Lower lobe of right lung (tissue), 2 donors: ENCODE measurements around the gene ZBTB12. TPM values are rescaled to one million over a fixed set of nuclear protein-coding genes. Genes with fewer than 3 reads are reported as not detected.

ENCODE experiments used
- ATAC-seq, 2 donors: fragments of 200-7000 bp; cut with Tn5 transposase; one replicate each; pipeline ENCODE4 v1.9.1; 2020 to 2022; ENCODE audit warnings: mild to moderate bottlenecking in 2 of 2, moderate library complexity in 2 of 2
- DNase-seq: peaks from one replicate; pipeline ENCODE4 v3.0.0-alpha.2; 2020
- H3K27ac ChIP-seq: fragments of 200-600 bp; one replicate; pipeline ENCODE4 v1.8.0; 2022
- H3K27me3 ChIP-seq: fragments of 200-600 bp; one replicate; pipeline ENCODE4 v1.8.0; 2022; ENCODE audit warnings: low read depth
- H3K36me3 ChIP-seq: fragments of 200-600 bp; one replicate; pipeline ENCODE4 v1.8.0; 2022; ENCODE audit warnings: mild to moderate bottlenecking
- H3K4me1 ChIP-seq: fragments of 200-600 bp; one replicate; pipeline ENCODE4 v1.8.0; 2022
- H3K4me3 ChIP-seq: fragments of 200-600 bp; one replicate; pipeline ENCODE4 v1.8.0; 2022; ENCODE audit warnings: mild to moderate bottlenecking
- H3K9me3 ChIP-seq: fragments of 200-600 bp; one replicate; pipeline ENCODE4 v1.8.0; 2022
- CTCF ChIP-seq: fragments of 200-600 bp; IDR thresholded peaks from one replicate; pipeline ENCODE4 v1.8.0; 2022; ENCODE audit warnings: antibody characterized with exemption, mild to moderate bottlenecking
- intact Hi-C: fragments of 100-400 bp; cut with DNase I; formaldehyde crosslinking; loops from one replicate; pipeline ENCODE4 v1.11.0; 2022
- total RNA-seq: library from RNA; stranded (reverse); fragmentation: NEBNext Ultra II Directional; extraction: Animal tissue kit (Norgen Biotek cat#: 25700); gene quantifications from one replicate; pipeline ENCODE4 v1.2.1, GENCODE V29; 2021
- donor health status: DM: no; HTN: yes; CAD: no; lungs with severe emphysema.

The ZBTB12 gene
- total RNA-seq, 1 donor from 2014 or later, result 5.1 TPM

DNA sequence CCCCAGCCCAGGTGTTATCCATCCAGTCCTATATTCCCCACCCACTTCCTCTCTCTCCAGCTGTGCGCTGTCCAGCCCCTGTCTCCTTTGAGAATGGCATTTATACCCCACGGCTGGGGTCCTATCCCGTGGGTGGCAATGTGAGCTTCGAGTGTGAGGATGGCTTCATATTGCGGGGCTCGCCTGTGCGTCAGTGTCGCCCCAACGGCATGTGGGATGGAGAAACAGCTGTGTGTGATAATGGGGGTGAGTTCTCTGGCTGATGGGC, 26.7 kb upstream of the ZBTB12 start:
- Histone ChIP-seq H3K9me3 (no peaks in the 10 kb centered on the region), H3K27ac (peak overlapping the region; percentile 76)
- DNase-seq, result no peak

DNA sequence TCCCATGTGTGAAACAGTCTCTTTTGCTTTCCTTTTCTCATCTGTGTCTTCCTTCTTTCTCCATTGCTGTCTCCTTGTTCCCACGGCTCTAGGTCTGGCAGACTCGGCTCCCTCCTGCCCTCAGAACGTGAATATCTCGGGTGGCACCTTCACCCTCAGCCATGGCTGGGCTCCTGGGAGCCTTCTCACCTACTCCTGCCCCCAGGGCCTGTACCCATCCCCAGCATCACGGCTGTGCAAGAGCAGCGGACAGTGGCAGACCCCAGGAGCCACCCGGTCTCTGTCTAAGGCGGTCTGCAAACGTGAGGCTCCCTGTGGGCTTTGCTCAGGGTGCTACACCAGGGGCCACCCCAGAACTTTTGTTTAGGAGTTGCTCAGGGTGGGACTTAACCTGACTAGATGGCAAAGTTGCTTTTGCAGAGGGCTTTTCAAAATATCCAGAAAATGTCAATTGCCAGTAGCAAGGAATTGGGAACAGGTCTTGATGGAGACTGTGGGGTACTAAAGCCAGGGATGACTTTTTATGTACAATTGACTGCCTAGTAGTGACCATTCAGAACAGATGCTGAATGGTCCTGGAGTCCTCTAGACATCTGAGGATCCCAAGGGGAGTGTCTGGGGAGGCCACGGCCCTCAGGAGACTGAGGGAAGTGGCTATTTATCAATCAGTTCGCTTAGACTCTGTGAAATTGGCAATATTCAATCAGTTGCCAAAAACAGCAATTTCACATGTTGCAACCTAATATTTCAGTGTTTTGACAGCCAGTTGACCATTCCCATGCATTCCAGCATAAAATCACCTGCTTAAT, 26.2 kb upstream of the ZBTB12 start:
- peak overlapping the region; percentile 76 for H3K27ac ChIP-seq
- H3K4me3 ChIP-seq, result peak overlapping the region; percentile 58
- no peaks in the 10 kb centered on the region for H3K27me3 ChIP-seq
- DNase-seq, result no peak
- intact Hi-C loops, result no loop called here
- ATAC-seq, result peak; percentile 25 to 40
- H3K4me1 ChIP-seq, result peaks cover 11% of the 10 kb centered on the region
- TF ChIP-seq CTCF, result no peak
- no peaks in the 10 kb centered on the region for H3K9me3 ChIP-seq
- no peaks in the 10 kb centered on the region for H3K36me3 ChIP-seq

More for the DNA sequence above, 26.7 kb upstream of the ZBTB12 start:
- no peak for TF ChIP-seq CTCF
- no peaks in the 10 kb centered on the region for H3K27me3 ChIP-seq
- no peak for ATAC-seq
- peak overlapping the region; percentile 58 for H3K4me3 ChIP-seq
- H3K36me3 ChIP-seq, result no peaks in the 10 kb centered on the region
- intact Hi-C loops, result no loop called here
- peaks cover 11% of the 10 kb centered on the region for H3K4me1 ChIP-seq

- H3K36me3 ChIP-seq, result no peaks in the 10 kb centered on the region
- H3K27ac ChIP-seq, result peak within 1 kb of the TSS; percentile 76
- intact Hi-C loops, result no loop called here
- peak within 1 kb of the TSS; percentile 58 for H3K4me3 ChIP-seq
- no peaks in the 10 kb centered on the region for H3K27me3 ChIP-seq
- H3K4me1 ChIP-seq, result peaks cover 11% of the 10 kb centered on the region
- ATAC-seq, result peak; percentile 82 to 83
- no peak for TF ChIP-seq CTCF
- DNase-seq, result peak; percentile 63
- no peaks in the 10 kb centered on the region for H3K9me3 ChIP-seq
These were observed 25.5 kb upstream of the ZBTB12 start, which contains the start of gene C2 for GRCh38 chr6:31927242-31927862. TSS of gene C2 (plus strand) at chr6:31927717. CDS start at chr6:31927753, 36 bp downstream.

GRCh38 chr6:31922942-31923341, 21.1 kb upstream of the ZBTB12 start:
- no peak for DNase-seq
- H3K4me1 ChIP-seq, result peaks cover 22% of the 10 kb centered on the region
- no peaks in the 10 kb centered on the region for H3K27me3 ChIP-seq
- ATAC-seq, result no peak
- no peaks in the 10 kb centered on the region for H3K36me3 ChIP-seq
- H3K9me3 ChIP-seq, result no peaks in the 10 kb centered on the region
- intact Hi-C loops, result no loop called here
- no peak overlapping the region for H3K4me3 ChIP-seq
- peak; percentile 18 for TF ChIP-seq CTCF
- no peak overlapping the region for H3K27ac ChIP-seq

- intact Hi-C loops, result no loop called here
- ATAC-seq (peak; percentile 80 to 89), DNase-seq (no peak)
- Histone ChIP-seq H3K27ac (peak overlapping the region; percentile 67), H3K36me3 (no peaks in the 10 kb centered on the region), H3K4me3 (no peak overlapping the region), H3K27me3 (no peaks in the 10 kb centered on the region), H3K9me3 (no peaks in the 10 kb centered on the region), H3K4me1 (peaks cover 20% of the 10 kb centered on the region)
- no peak for TF ChIP-seq CTCF
These were observed 18.9 kb upstream of the ZBTB12 start for GRCh38 chr6:31920811-31921210.
